OCI-LY1 (cell line): Measurements from ENCODE around the gene PTMS.

Experiments used
- H2AFZ ChIP-seq: fragments of 200-600 bp; sonication (generic), shearing (Covaris generic); 2 replicates; pipeline ENCODE4 v1.6.0; 2014; ENCODE audit warnings: antibody characterized with exemption, mild to moderate bottlenecking, low read length
- H3F3A ChIP-seq: fragments of 200-600 bp; sonication (generic), shearing (Covaris generic); 2 replicates; pipeline ENCODE4 v1.6.0; 2014; ENCODE audit warnings: mild to moderate bottlenecking, antibody characterized with exemption, low read length, moderate library complexity; ENCODE audit not compliant: insufficient read depth
- H3K27ac ChIP-seq: fragments of 200-600 bp; sonication (generic); 2 replicates; pipeline ENCODE4 v1.5.1; 2014; ENCODE audit warnings: low read length, mixed run types, mild to moderate bottlenecking, low read depth; ENCODE audit not compliant: poor library complexity, severe bottlenecking
- H3K27me3 ChIP-seq: fragments of 200-600 bp; sonication (generic); 2 replicates; pipeline ENCODE4 v1.6.0; 2014; ENCODE audit warnings: antibody characterized with exemption, mild to moderate bottlenecking, low read length, moderate library complexity; ENCODE audit not compliant: insufficient read depth
- H3K36me3 ChIP-seq: fragments of 200-600 bp; sonication (generic); 2 replicates; pipeline ENCODE4 v1.6.1; 2014; ENCODE audit warnings: mild to moderate bottlenecking, antibody characterized with exemption, low read length, moderate library complexity, mixed read lengths; ENCODE audit not compliant: insufficient read depth
- H3K4me1 ChIP-seq: fragments of 200-600 bp; sonication (generic); 2 replicates; pipeline ENCODE4 v1.5.1; 2014; ENCODE audit warnings: mild to moderate bottlenecking, low read length, moderate library complexity; ENCODE audit not compliant: insufficient read depth, severe bottlenecking
- H3K4me2 ChIP-seq: fragments of 200-600 bp; sonication (generic), shearing (Covaris generic); 2 replicates; pipeline ENCODE4 v1.6.1; 2014; ENCODE audit warnings: low read length
- H3K4me3 ChIP-seq: fragments of 200-600 bp; sonication (generic); 2 replicates; pipeline ENCODE4 v1.5.1; 2014; ENCODE audit warnings: low read length, low read depth, mild to moderate bottlenecking, mixed read lengths; ENCODE audit not compliant: poor library complexity, severe bottlenecking
- H3K79me2 ChIP-seq: fragments of 200-600 bp; shearing (Covaris generic); 2 replicates; pipeline ENCODE4 v1.6.1; 2016; ENCODE audit warnings: mixed run types, low read length, mixed read lengths; ENCODE audit not compliant: insufficient read depth
- H3K9ac ChIP-seq: fragments of 200-600 bp; sonication (generic), shearing (Covaris generic); 2 replicates; pipeline ENCODE4 v1.6.1; 2014; ENCODE audit warnings: mild to moderate bottlenecking, low read length, mixed read lengths
- H3K9me2 ChIP-seq: fragments of 200-600 bp; sonication (generic), shearing (Covaris generic); 2 replicates; pipeline ENCODE4 v1.6.1; 2014; ENCODE audit warnings: low read depth, mild to moderate bottlenecking, low read length, mixed read lengths
- H3K9me3 ChIP-seq: fragments of 200-600 bp; shearing (Covaris generic); 2 replicates; pipeline ENCODE4 v1.6.1; 2014; ENCODE audit warnings: low read length, mixed read lengths
- H4K20me1 ChIP-seq: fragments of 200-600 bp; sonication (generic), shearing (Covaris generic); 2 replicates; pipeline ENCODE4 v1.6.0; 2016; ENCODE audit warnings: mild to moderate bottlenecking, low read length; ENCODE audit not compliant: insufficient read depth
- EZH2 ChIP-seq: fragments of 200-600 bp; sonication (generic), shearing (Covaris generic); IDR thresholded peaks from 2 replicates; pipeline ENCODE4 v1.8.0; 2017; ENCODE audit warnings: borderline replicate concordance, mixed run types, mild to moderate bottlenecking, antibody characterized with exemption, low read length, moderate library complexity, mixed read lengths
- TF ChIP-seq, protein P1 (sequence below): fragments of 200-600 bp; sonication (generic), shearing (Covaris generic); IDR thresholded peaks from 2 replicates; pipeline ENCODE4 v1.5.1; 2017; ENCODE audit warnings: mild to moderate bottlenecking, antibody characterized with exemption, low read length, moderate library complexity, mixed read lengths

The PTMS gene

DNA sequence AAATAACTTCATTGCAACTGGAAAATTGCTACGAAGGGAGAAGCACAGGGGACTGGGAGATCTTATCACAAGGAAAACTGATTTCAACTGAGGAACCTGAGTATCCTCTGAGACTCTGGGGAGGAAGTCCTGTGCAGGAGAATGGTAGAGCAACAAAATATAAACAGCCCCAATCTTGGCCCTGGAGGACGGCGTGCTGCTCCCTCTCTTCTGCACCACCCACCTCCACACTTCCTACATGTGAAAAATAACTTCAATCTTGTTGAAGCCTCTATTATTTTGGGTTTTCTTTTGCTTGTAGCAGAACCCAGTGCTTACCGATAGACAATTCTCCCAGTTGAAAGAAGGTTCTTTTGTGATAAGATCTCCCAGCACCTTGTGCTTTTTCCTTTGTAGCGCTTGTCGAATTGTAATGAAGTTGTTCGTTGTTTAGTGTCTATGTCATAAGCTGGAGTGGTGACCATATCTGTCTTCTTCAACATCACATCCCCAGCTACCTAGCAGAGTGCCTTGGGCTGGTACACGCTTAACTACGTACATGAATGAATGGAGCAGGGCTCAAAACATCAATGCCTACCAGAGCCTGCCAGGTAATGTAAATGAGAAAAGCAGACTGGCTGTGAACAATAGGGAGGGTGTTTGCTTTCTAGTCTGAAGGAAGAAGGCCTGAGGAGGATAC is 20.4 kb downstream of the PTMS start:
- Histone ChIP-seq H3K9me3 (no peaks in the 10 kb centered on the region), H3K36me3 (no peaks in the 10 kb centered on the region), H3K4me1 (peaks cover 11% of the 10 kb centered on the region), H3K27ac (no peak overlapping the region), H3K9ac (no peak overlapping the region), H3K9me2 (no peaks in the 10 kb centered on the region), H3K79me2 (no peaks in the 10 kb centered on the region), H4K20me1 (no peaks in the 10 kb centered on the region), H2AFZ (no peak overlapping the region), H3K4me2 (no peak overlapping the region), H3K27me3 (peaks cover 3% of the 10 kb centered on the region; the same call in 1 of the 2 replicates), H3F3A (no peaks in the 10 kb centered on the region), H3K4me3 (no peak overlapping the region)
- TF ChIP-seq, protein P1, sequence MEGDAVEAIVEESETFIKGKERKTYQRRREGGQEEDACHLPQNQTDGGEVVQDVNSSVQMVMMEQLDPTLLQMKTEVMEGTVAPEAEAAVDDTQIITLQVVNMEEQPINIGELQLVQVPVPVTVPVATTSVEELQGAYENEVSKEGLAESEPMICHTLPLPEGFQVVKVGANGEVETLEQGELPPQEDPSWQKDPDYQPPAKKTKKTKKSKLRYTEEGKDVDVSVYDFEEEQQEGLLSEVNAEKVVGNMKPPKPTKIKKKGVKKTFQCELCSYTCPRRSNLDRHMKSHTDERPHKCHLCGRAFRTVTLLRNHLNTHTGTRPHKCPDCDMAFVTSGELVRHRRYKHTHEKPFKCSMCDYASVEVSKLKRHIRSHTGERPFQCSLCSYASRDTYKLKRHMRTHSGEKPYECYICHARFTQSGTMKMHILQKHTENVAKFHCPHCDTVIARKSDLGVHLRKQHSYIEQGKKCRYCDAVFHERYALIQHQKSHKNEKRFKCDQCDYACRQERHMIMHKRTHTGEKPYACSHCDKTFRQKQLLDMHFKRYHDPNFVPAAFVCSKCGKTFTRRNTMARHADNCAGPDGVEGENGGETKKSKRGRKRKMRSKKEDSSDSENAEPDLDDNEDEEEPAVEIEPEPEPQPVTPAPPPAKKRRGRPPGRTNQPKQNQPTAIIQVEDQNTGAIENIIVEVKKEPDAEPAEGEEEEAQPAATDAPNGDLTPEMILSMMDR, result no peak
- TF ChIP-seq EZH2, result no peak

DNA sequence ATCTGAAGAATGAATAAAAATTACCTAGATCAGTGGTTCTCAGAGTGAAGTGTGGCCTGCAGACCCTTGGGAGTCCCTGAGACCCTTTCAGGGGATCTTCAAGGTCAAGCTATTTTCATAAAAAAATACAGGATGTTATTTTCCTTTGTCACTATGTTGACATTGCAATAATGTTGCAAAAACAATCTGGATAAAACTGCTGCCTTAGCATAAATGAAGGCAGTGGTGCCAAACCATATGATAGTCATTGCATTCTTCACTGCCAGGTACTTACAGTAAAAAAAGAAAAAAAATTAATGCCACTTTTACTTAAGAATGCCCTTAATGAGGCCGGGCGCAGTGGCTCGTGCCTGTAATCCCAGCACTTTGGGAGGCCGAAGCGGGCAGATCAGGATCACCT is 21.1 kb downstream of the PTMS start:
- Histone ChIP-seq H4K20me1 (no peaks in the 10 kb centered on the region), H3K4me3 (no peak overlapping the region), H3F3A (no peaks in the 10 kb centered on the region), H3K36me3 (no peaks in the 10 kb centered on the region), H3K79me2 (no peaks in the 10 kb centered on the region), H3K9ac (no peak overlapping the region), H2AFZ (no peak overlapping the region), H3K27ac (no peak overlapping the region), H3K4me2 (no peak overlapping the region), H3K4me1 (peaks cover 11% of the 10 kb centered on the region), H3K9me3 (no peaks in the 10 kb centered on the region), H3K27me3 (peaks cover 3% of the 10 kb centered on the region; the same call in 1 of the 2 replicates), H3K9me2 (no peaks in the 10 kb centered on the region)
- no peak for TF ChIP-seq EZH2
- TF ChIP-seq, protein P1, result no peak

DNA sequence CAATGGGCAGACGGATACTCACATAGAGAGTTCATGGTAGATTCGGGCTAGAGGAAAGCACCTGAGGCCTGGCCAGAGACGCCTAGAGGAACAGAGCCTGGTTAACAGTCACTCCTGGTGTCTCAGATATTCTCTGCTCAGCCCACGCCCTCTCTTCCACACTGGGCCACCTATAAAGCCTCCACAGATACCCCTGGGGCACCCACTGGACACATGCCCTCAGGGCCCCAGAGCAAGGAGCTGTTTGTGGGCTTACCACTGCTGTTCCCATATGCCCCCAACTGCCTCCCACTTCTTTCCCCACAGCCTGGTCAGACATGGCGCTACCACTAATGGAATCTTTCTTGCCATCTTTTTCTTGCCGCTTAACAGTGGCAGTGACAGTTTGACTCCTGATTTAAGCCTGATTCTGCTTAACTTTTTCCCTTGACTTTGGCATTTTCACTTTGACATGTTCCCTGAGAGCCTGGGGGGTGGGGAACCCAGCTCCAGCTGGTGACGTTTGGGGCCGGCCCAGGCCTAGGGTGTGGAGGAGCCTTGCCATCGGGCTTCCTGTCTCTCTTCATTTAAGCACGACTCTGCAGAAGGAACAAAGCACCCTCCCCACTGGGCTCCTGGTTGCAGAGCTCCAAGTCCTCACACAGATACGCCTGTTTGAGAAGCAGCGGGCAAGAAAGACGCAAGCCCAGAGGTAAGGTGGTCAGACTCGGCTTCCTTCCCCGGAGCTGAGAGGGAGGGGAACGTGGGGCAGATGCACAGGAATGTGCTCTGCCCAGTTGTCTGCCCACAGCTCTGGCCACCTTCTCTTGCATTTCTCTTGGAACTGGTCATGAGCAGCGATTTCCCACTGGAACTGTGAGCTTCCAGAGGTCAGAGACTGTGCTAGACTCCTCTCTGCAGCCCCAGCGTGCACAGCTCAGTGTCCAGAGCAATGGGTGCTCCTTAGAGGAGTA is 23.1 kb downstream of the PTMS start, which contains the start of gene CD4:
CD4 (plus strand) TSS at position 557 of the 953 bp plus-strand sequence. CDS start 10,611 bp downstream, outside the sequence.
- no peak for TF ChIP-seq EZH2
- TF ChIP-seq, protein P1, result no peak
- H3K9ac ChIP-seq, result no peak within 1 kb of the TSS
- H3K4me2 ChIP-seq, result no peak within 1 kb of the TSS
- H3K27ac ChIP-seq, result no peak within 1 kb of the TSS
- H3K27me3 ChIP-seq, result peaks cover 3% of the 10 kb centered on the region; the same call in 1 of the 2 replicates
- no peaks in the 10 kb centered on the region for H3K4me1 ChIP-seq
- H2AFZ ChIP-seq, result no peak within 1 kb of the TSS
- H3K9me2 ChIP-seq, result no peaks in the 10 kb centered on the region
- H3K79me2 ChIP-seq, result no peaks in the 10 kb centered on the region
- H3K9me3 ChIP-seq, result no peaks in the 10 kb centered on the region
- H4K20me1 ChIP-seq, result no peaks in the 10 kb centered on the region
- no peaks in the 10 kb centered on the region for H3F3A ChIP-seq
- no peaks in the 10 kb centered on the region for H3K36me3 ChIP-seq
- no peak within 1 kb of the TSS for H3K4me3 ChIP-seq
